MCF 10A (cell line): ENCODE measurements around the gene BICC1. TPM values are rescaled to one million over a fixed set of nuclear protein-coding genes. Genes with fewer than 3 reads are reported as not detected.
A peak's percentile ranks its signal among the peaks of the same experiment; 100 is the strongest.

Experiments
- BruUV-seq: library from RNA; stranded (reverse); fragments of 400-500 nt; replicated peaks from 2 replicates; lab custom pipeline; 2021; lab: Mats Ljungman, UMichigan
- CTCF ChIA-PET: fragments of 300-600 bp; sonication (Branson Sonifier 250); formaldehyde crosslinking; extraction: SDS; loops from one replicate; lab custom pipeline; 2021; ENCODE audit warnings: antibody characterized with exemption, inconsistent platforms; lab: Yijun Ruan, JAX
- POLR2A ChIA-PET: fragments of 300-600, 350-650 bp; sonication (Branson Sonifier 250); formaldehyde crosslinking; extraction: SDS; loops from one replicate; lab custom pipeline; 2020; ENCODE audit warnings: antibody characterized with exemption, inconsistent platforms; lab: Yijun Ruan, JAX
- DNase-seq: peaks from one replicate; pipeline ENCODE4 v3.0.0-alpha.2; 2018; ENCODE audit not compliant: unreplicated experiment
- H3K27ac Mint-ChIP-seq: one replicate; pipeline ENCODE4 v1.8.0; 2022; ENCODE audit warnings: mild to moderate bottlenecking, low read depth, mixed read lengths; ENCODE audit not compliant: unreplicated experiment
- H3K27me3 Mint-ChIP-seq: one replicate; pipeline ENCODE4 v1.8.0; 2022; ENCODE audit warnings: mixed read lengths; ENCODE audit not compliant: insufficient read depth, unreplicated experiment
- H3K36me3 Mint-ChIP-seq: one replicate; pipeline ENCODE4 v1.8.0; 2022; ENCODE audit warnings: mild to moderate bottlenecking, moderate library complexity, mixed read lengths; ENCODE audit not compliant: insufficient read depth, unreplicated experiment
- H3K4me1 Mint-ChIP-seq: one replicate; pipeline ENCODE4 v1.8.0; 2022; ENCODE audit warnings: mixed read lengths; ENCODE audit not compliant: insufficient read depth, unreplicated experiment
- H3K4me3 Mint-ChIP-seq: one replicate; pipeline ENCODE4 v1.8.0; 2022; ENCODE audit warnings: mild to moderate bottlenecking, moderate library complexity, mixed read lengths; ENCODE audit not compliant: unreplicated experiment
- H3K9me3 Mint-ChIP-seq: one replicate; pipeline ENCODE4 v1.8.0; 2022; ENCODE audit warnings: mixed read lengths; ENCODE audit not compliant: unreplicated experiment
- CTCF ChIP-seq: fragments of 200-600 bp; IDR thresholded peaks from one replicate; pipeline ENCODE4 v1.8.0; 2022; ENCODE audit warnings: antibody characterized with exemption, mild to moderate bottlenecking; ENCODE audit not compliant: unreplicated experiment
- intact Hi-C: fragments of 100-400 bp; cut with micrococcal nuclease; formaldehyde crosslinking; loops from 2 replicates; pipeline ENCODE4 v1.14.1; 2022
- total RNA-seq: library from RNA; stranded (reverse); gene quantifications from 2 replicates; pipeline ENCODE4 v1.2.3, GENCODE V29; 2022

BICC1 gene
- total RNA-seq, 1 experiment from 2014 or later: 15.6 TPM

- H3K27me3 Mint-ChIP-seq: no peaks in the 10 kb centered on the region
- no peaks in the 10 kb centered on the region for H3K36me3 Mint-ChIP-seq
- ChIA-PET POLR2A (interaction anchor here (0.6 kb wide), 1 partner anchor 1484 kb away, joined by 3 read pairs; no protein-coding TSS in a partner anchor), CTCF (no interaction called here)
- TF ChIP-seq CTCF: no peak
- no TSS peak for BruUV-seq
- H3K9me3 Mint-ChIP-seq: no peaks in the 10 kb centered on the region
- DNase-seq: peak; percentile 78
- no peak overlapping the region for H3K4me3 Mint-ChIP-seq
- H3K27ac Mint-ChIP-seq: peak overlapping the region; percentile 41
- peaks cover 48% of the 10 kb centered on the region for H3K4me1 Mint-ChIP-seq
- intact Hi-C loops: no loop called here
Observed at GRCh38 chr10:58701405-58702135, 188.9 kb downstream of the BICC1 start.

GRCh38 chr10:58704226-58704625 lies 191.6 kb downstream of the BICC1 start:
- H3K27ac Mint-ChIP-seq: no peak overlapping the region
- POLR2A ChIA-PET: interaction anchor here (0.6 to 1.5 kb wide), 4 partner anchors 19 to 87 kb away, joined by 3 to 6 read pairs (median 3); no protein-coding TSS in a partner anchor
- intact Hi-C loops: no loop called here
- no peaks in the 10 kb centered on the region for H3K36me3 Mint-ChIP-seq
- CTCF ChIA-PET: interaction anchor here (0.9 kb wide), 1 partner anchor 79 kb away, joined by 3 read pairs; no protein-coding TSS in a partner anchor
- TF ChIP-seq CTCF: no peak
- no TSS peak for BruUV-seq
- H3K9me3 Mint-ChIP-seq: no peaks in the 10 kb centered on the region
- no peaks in the 10 kb centered on the region for H3K27me3 Mint-ChIP-seq
- DNase-seq: no peak
- peaks cover 43% of the 10 kb centered on the region for H3K4me1 Mint-ChIP-seq
- no peak overlapping the region for H3K4me3 Mint-ChIP-seq

GRCh38 chr10:58704671-58705141 lies 192.0 kb downstream of the BICC1 start:
- no peak overlapping the region for H3K27ac Mint-ChIP-seq

More at GRCh38 chr10:58704671-58705141, 192.0 kb downstream of the BICC1 start:
- TF ChIP-seq CTCF: no peak
- Mint-ChIP-seq H3K9me3 (no peaks in the 10 kb centered on the region), H3K4me1 (peaks cover 43% of the 10 kb centered on the region), H3K36me3 (no peaks in the 10 kb centered on the region), H3K4me3 (no peak overlapping the region), H3K27me3 (no peaks in the 10 kb centered on the region)
- ChIA-PET POLR2A (interaction anchor here (0.9 to 1.6 kb wide), 4 partner anchors 19 to 86 kb away, joined by 3 to 6 read pairs (median 3); no protein-coding TSS in a partner anchor), CTCF (interaction anchor here (0.9 kb wide), 1 partner anchor 78 kb away, joined by 3 read pairs; no protein-coding TSS in a partner anchor)
- no peak for DNase-seq
- intact Hi-C loops: no loop called here
- BruUV-seq: no TSS peak
